ENCODE data around the gene MAP6.

DNA sequence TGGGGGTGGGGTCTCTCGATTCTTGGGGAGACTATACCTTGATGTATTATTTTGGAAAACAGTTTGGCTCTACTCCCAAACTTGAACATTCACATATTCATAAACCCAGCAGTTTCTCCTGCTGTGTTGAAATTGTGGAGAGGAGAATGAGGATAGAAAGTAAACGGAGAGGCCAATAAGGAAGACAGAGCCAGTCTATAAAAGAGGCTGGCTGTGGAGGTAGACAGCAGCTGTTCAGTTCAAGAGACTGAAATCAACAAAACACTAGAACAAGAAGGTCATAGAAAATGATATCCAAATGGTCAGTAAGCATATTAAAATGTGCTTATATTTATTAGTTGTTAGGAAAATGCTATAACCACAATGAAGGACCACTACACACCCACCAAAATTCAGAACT is 46.9 kb upstream of the MAP6 start:
- TF ChIP-seq, protein P1, sequence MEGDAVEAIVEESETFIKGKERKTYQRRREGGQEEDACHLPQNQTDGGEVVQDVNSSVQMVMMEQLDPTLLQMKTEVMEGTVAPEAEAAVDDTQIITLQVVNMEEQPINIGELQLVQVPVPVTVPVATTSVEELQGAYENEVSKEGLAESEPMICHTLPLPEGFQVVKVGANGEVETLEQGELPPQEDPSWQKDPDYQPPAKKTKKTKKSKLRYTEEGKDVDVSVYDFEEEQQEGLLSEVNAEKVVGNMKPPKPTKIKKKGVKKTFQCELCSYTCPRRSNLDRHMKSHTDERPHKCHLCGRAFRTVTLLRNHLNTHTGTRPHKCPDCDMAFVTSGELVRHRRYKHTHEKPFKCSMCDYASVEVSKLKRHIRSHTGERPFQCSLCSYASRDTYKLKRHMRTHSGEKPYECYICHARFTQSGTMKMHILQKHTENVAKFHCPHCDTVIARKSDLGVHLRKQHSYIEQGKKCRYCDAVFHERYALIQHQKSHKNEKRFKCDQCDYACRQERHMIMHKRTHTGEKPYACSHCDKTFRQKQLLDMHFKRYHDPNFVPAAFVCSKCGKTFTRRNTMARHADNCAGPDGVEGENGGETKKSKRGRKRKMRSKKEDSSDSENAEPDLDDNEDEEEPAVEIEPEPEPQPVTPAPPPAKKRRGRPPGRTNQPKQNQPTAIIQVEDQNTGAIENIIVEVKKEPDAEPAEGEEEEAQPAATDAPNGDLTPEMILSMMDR (IDR thresholded peaks at IDR 0.05), result no peak
- TF ChIP-seq POLR2A (IDR thresholded peaks at IDR 0.05), result no peak
